ENCODE measurements around the gene CCDC92. TPM values are rescaled to one million over a fixed set of nuclear protein-coding genes. Genes with fewer than 3 reads are reported as not detected.

CCDC92 gene
- total RNA-seq, 1 donor from 2014 or later, result 22.9 TPM

- Mint-ChIP-seq H3K9me3 (no peaks in the 10 kb centered on the region), H3K4me3 (no peak overlapping the region), H3K27me3 (peaks cover 5% of the 10 kb centered on the region), H3K36me3 (no peaks in the 10 kb centered on the region), H3K27ac (no peak overlapping the region), H3K4me1 (ENCODE audit: unreplicated experiment) (peaks cover 13% of the 10 kb centered on the region)
- TF ChIP-seq CTCF (conservative IDR thresholded peaks at IDR 0.05), result no peak
- DNase-seq (ENCODE audit: extremely low spot score, unreplicated experiment), result no peak
These were observed 75.4 kb downstream of the CCDC92 start for GRCh38 chr12:123897221-123897620.

GRCh38 chr12:123896767-123897166 lies 75.9 kb downstream of the CCDC92 start:
- Mint-ChIP-seq H3K36me3 (no peaks in the 10 kb centered on the region), H3K27ac (no peak overlapping the region), H3K4me3 (no peak overlapping the region), H3K27me3 (peaks cover 5% of the 10 kb centered on the region), H3K4me1 (ENCODE audit: unreplicated experiment) (peaks cover 13% of the 10 kb centered on the region), H3K9me3 (no peaks in the 10 kb centered on the region)
- DNase-seq (ENCODE audit: extremely low spot score, unreplicated experiment), result no peak
- no peak for TF ChIP-seq CTCF (conservative IDR thresholded peaks at IDR 0.05)

- H3K36me3 Mint-ChIP-seq, result no peaks in the 10 kb centered on the region
- H3K27ac Mint-ChIP-seq, result no peak overlapping the region
- H3K27me3 Mint-ChIP-seq, result peaks cover 14% of the 10 kb centered on the region
- no peak for DNase-seq (ENCODE audit: extremely low spot score, unreplicated experiment)
- no peak for TF ChIP-seq CTCF (conservative IDR thresholded peaks at IDR 0.05)
- no peaks in the 10 kb centered on the region for H3K9me3 Mint-ChIP-seq
- peaks cover 3% of the 10 kb centered on the region for H3K4me1 Mint-ChIP-seq (ENCODE audit: unreplicated experiment)
- no peak overlapping the region for H3K4me3 Mint-ChIP-seq
These were observed 77.2 kb downstream of the CCDC92 start for GRCh38 chr12:123895451-123895850.

GRCh38 chr12:123894823-123895345 lies 77.7 kb downstream of the CCDC92 start:
- Mint-ChIP-seq H3K27ac (no peak overlapping the region), H3K9me3 (no peaks in the 10 kb centered on the region), H3K4me1 (ENCODE audit: unreplicated experiment) (peaks cover 3% of the 10 kb centered on the region), H3K4me3 (no peak overlapping the region), H3K36me3 (no peaks in the 10 kb centered on the region), H3K27me3 (peaks cover 15% of the 10 kb centered on the region)
- no peak for DNase-seq (ENCODE audit: extremely low spot score, unreplicated experiment)
- no peak for TF ChIP-seq CTCF (conservative IDR thresholded peaks at IDR 0.05)

- TF ChIP-seq CTCF (conservative IDR thresholded peaks at IDR 0.05), result no peak
- no peaks in the 10 kb centered on the region for H3K36me3 Mint-ChIP-seq
- H3K4me3 Mint-ChIP-seq, result no peak overlapping the region
- peaks cover 15% of the 10 kb centered on the region for H3K27me3 Mint-ChIP-seq
- no peaks in the 10 kb centered on the region for H3K9me3 Mint-ChIP-seq
- DNase-seq (ENCODE audit: extremely low spot score, unreplicated experiment), result no peak
- H3K4me1 Mint-ChIP-seq (ENCODE audit: unreplicated experiment), result peaks cover 3% of the 10 kb centered on the region
- H3K27ac Mint-ChIP-seq, result no peak overlapping the region
These were observed 79.4 kb downstream of the CCDC92 start for GRCh38 chr12:123893276-123893675.

GRCh38 chr12:123892853-123893252 lies 79.8 kb downstream of the CCDC92 start:
- Mint-ChIP-seq H3K36me3 (no peaks in the 10 kb centered on the region), H3K4me1 (ENCODE audit: unreplicated experiment) (peaks cover 3% of the 10 kb centered on the region), H3K27ac (no peak overlapping the region), H3K4me3 (no peak overlapping the region), H3K9me3 (no peaks in the 10 kb centered on the region), H3K27me3 (peaks cover 15% of the 10 kb centered on the region)
- no peak for DNase-seq (ENCODE audit: extremely low spot score, unreplicated experiment)
- no peak for TF ChIP-seq CTCF (conservative IDR thresholded peaks at IDR 0.05)

Data from type B pancreatic cell (in vitro differentiated cells).